KMS-11 (cell line): ENCODE results near the gene AP2A2.

ENCODE experiments used
- H2AFZ ChIP-seq: fragments of 200-600 bp; sonication (generic); 2 replicates; pipeline ENCODE4 v1.6.1; 2016; ENCODE audit warnings: antibody characterized with exemption, mixed run types, low read depth
- H3K27ac ChIP-seq: fragments of 200-600 bp; sonication (generic); 2 replicates; pipeline ENCODE4 v1.6.1; 2016; ENCODE audit warnings: mild to moderate bottlenecking, mixed run types
- H3K27me3 ChIP-seq: fragments of 200-600 bp; sonication (generic); 2 replicates; pipeline ENCODE4 v1.6.1; 2017; ENCODE audit warnings: mild to moderate bottlenecking, low read depth, mixed run types, moderate library complexity; ENCODE audit not compliant: insufficient read depth
- H3K36me3 ChIP-seq: fragments of 200-600 bp; sonication (generic); 2 replicates; pipeline ENCODE4 v1.6.1; 2017; ENCODE audit warnings: mild to moderate bottlenecking, mixed run types; ENCODE audit not compliant: insufficient read depth
- H3K4me1 ChIP-seq: fragments of 200-600 bp; sonication (generic); 2 replicates; pipeline ENCODE4 v1.6.1; 2016; ENCODE audit warnings: mild to moderate bottlenecking, low read depth, mixed run types; ENCODE audit not compliant: poor library complexity, severe bottlenecking
- H3K4me2 ChIP-seq: fragments of 200-600 bp; sonication (generic); 2 replicates; pipeline ENCODE4 v1.7.0; 2016; ENCODE audit warnings: mild to moderate bottlenecking, mixed run types
- H3K4me3 ChIP-seq: fragments of 200-600 bp; sonication (generic); IDR thresholded peaks from 2 replicates; pipeline ENCODE4 v1.6.1; 2017; ENCODE audit warnings: low read depth, low read length, mixed read lengths; ENCODE audit not compliant: insufficient read depth
- H3K79me2 ChIP-seq: fragments of 200-600 bp; sonication (generic); 2 replicates; pipeline ENCODE4 v1.6.1; 2016; ENCODE audit warnings: low read depth, mixed run types; ENCODE audit not compliant: insufficient read depth
- H3K9ac ChIP-seq: fragments of 200-600 bp; sonication (generic); 2 replicates; pipeline ENCODE4 v1.6.1; 2016; ENCODE audit warnings: mild to moderate bottlenecking, mixed run types
- H4K20me1 ChIP-seq: fragments of 200-600 bp; sonication (generic); 2 replicates; pipeline ENCODE4 v1.6.1; 2016; ENCODE audit warnings: mild to moderate bottlenecking, mixed run types; ENCODE audit not compliant: insufficient read depth
- CTCF ChIP-seq: fragments of 200-600 bp; sonication (generic); conservative IDR thresholded peaks from 2 replicates; pipeline ENCODE4 v1.6.1; 2017; ENCODE audit warnings: low read depth, mild to moderate bottlenecking, antibody characterized with exemption, low read length, moderate library complexity, mixed read lengths

The AP2A2 gene

GRCh38 chr11:1005928-1006327 lies 80.3 kb downstream of the AP2A2 start:
- no peak overlapping the region for H2AFZ ChIP-seq
- H3K9ac ChIP-seq: no peak overlapping the region
- no peaks in the 10 kb centered on the region for H3K27me3 ChIP-seq
- no peak overlapping the region for H3K4me2 ChIP-seq
- TF ChIP-seq CTCF: no peak
- no peaks in the 10 kb centered on the region for H3K79me2 ChIP-seq
- no peaks in the 10 kb centered on the region for H3K36me3 ChIP-seq
- no peaks in the 10 kb centered on the region for H3K4me1 ChIP-seq
- no peak overlapping the region for H3K27ac ChIP-seq
- H3K4me3 ChIP-seq: no peak overlapping the region
- H4K20me1 ChIP-seq: no peaks in the 10 kb centered on the region

- Histone ChIP-seq H4K20me1 (no peaks in the 10 kb centered on the region), H3K4me3 (no peak overlapping the region), H3K36me3 (no peaks in the 10 kb centered on the region), H3K27me3 (no peaks in the 10 kb centered on the region), H3K9ac (no peak overlapping the region), H3K27ac (no peak overlapping the region), H3K79me2 (no peaks in the 10 kb centered on the region), H3K4me2 (no peak overlapping the region), H3K4me1 (no peaks in the 10 kb centered on the region), H2AFZ (no peak overlapping the region)
- TF ChIP-seq CTCF: no peak
These were observed 81.1 kb downstream of the AP2A2 start for GRCh38 chr11:1006762-1007161.

GRCh38 chr11:1007279-1007678 lies 81.6 kb downstream of the AP2A2 start:
- Histone ChIP-seq H3K4me3 (no peak overlapping the region), H3K4me1 (no peaks in the 10 kb centered on the region), H3K79me2 (no peaks in the 10 kb centered on the region), H3K27me3 (no peaks in the 10 kb centered on the region), H3K4me2 (no peak overlapping the region), H2AFZ (no peak overlapping the region), H3K9ac (no peak overlapping the region), H3K36me3 (no peaks in the 10 kb centered on the region), H4K20me1 (no peaks in the 10 kb centered on the region), H3K27ac (no peak overlapping the region)
- TF ChIP-seq CTCF: no peak

- Histone ChIP-seq H4K20me1 (no peaks in the 10 kb centered on the region), H3K4me3 (no peak overlapping the region), H2AFZ (no peak overlapping the region), H3K4me2 (no peak overlapping the region), H3K27ac (no peak overlapping the region), H3K4me1 (no peaks in the 10 kb centered on the region), H3K36me3 (no peaks in the 10 kb centered on the region), H3K9ac (no peak overlapping the region), H3K27me3 (no peaks in the 10 kb centered on the region), H3K79me2 (no peaks in the 10 kb centered on the region)
- no peak for TF ChIP-seq CTCF
These were observed 82.5 kb downstream of the AP2A2 start for GRCh38 chr11:1008001-1008802.
